HepG2 (cell line): ENCODE results near the gene SYNE1. TPM values are rescaled to one million over a fixed set of nuclear protein-coding genes. Genes with fewer than 3 reads are reported as not detected.

Experiments
- DNMT3B ChIP-seq: conservative IDR thresholded peaks from 2 replicates; pipeline ENCODE4 v1.6.1; 2016; ENCODE audit warnings: missing biosample characterization, control low read depth
- FOXP4 ChIP-seq: sonication (generic); formaldehyde crosslinking; IDR thresholded peaks from 2 replicates; pipeline ENCODE4 v1.4.0; 2020; ENCODE audit warnings: missing genetic modification reagents
- HNF4A ChIP-seq: sonication (generic); formaldehyde crosslinking; IDR thresholded peaks from 2 replicates; pipeline ENCODE4 v1.4.0; 2020; ENCODE audit warnings: missing genetic modification reagents
- RAD51 ChIP-seq: fragments of 450-650 bp; IDR thresholded peaks from 2 replicates; pipeline ENCODE4 v1.6.1; 2016; ENCODE audit warnings: borderline replicate concordance
- REXO4 ChIP-seq: sonication (generic); formaldehyde crosslinking; IDR thresholded peaks from 2 replicates; pipeline ENCODE4 v1.8.0; 2022; ENCODE audit warnings: missing genetic modification reagents, mild to moderate bottlenecking, borderline replicate concordance
- SALL1 ChIP-seq: sonication (generic); formaldehyde crosslinking; IDR thresholded peaks from 2 replicates; pipeline ENCODE4 v1.8.0; 2022; ENCODE audit warnings: mild to moderate bottlenecking, missing genetic modification reagents
- SCMH1 ChIP-seq: sonication (generic); formaldehyde crosslinking; IDR thresholded peaks from 2 replicates; pipeline ENCODE4 v1.9.0; 2021; ENCODE audit warnings: missing genetic modification reagents, mild to moderate bottlenecking, borderline replicate concordance
- XRCC5 ChIP-seq: fragments of 200-400 bp; formaldehyde crosslinking; optimal IDR thresholded peaks from 2 replicates; pipeline ENCODE3; 2017; ENCODE audit warnings: mild to moderate bottlenecking, low read length
- ZBTB38 ChIP-seq: sonication (generic); formaldehyde crosslinking; IDR thresholded peaks from 2 replicates; pipeline ENCODE4 v1.5.1; 2020; ENCODE audit warnings: mild to moderate bottlenecking, missing genetic modification reagents
- ZFYVE20 ChIP-seq: sonication (generic); formaldehyde crosslinking; IDR thresholded peaks from 2 replicates; pipeline ENCODE4 v1.8.0; 2023; ENCODE audit warnings: low read depth, mild to moderate bottlenecking, moderate library complexity, missing genetic modification reagents, borderline replicate concordance
- ZMAT5 ChIP-seq: sonication (generic); formaldehyde crosslinking; IDR thresholded peaks from 2 replicates; pipeline ENCODE4 v1.5.0; 2020; ENCODE audit warnings: mild to moderate bottlenecking, low read depth, missing genetic modification reagents, borderline replicate concordance
- ZNF253 ChIP-seq: sonication (generic); formaldehyde crosslinking; IDR thresholded peaks from 2 replicates; pipeline ENCODE4 v1.8.0; 2022; ENCODE audit warnings: mild to moderate bottlenecking, missing genetic modification reagents, borderline replicate concordance
- ZNF383 ChIP-seq: sonication (generic); formaldehyde crosslinking; IDR thresholded peaks from 2 replicates; pipeline ENCODE4 v1.4.0; 2020; ENCODE audit warnings: missing genetic modification reagents, mild to moderate bottlenecking, borderline replicate concordance
- ZNF407 ChIP-seq: sonication (generic); formaldehyde crosslinking; IDR thresholded peaks from one replicate; pipeline ENCODE4 v1.5.1; 2020; ENCODE audit warnings: mild to moderate bottlenecking, missing genetic modification reagents; ENCODE audit errors: not compliant biosample characterization
- ZNF430 ChIP-seq: sonication (generic); formaldehyde crosslinking; IDR thresholded peaks from 2 replicates; pipeline ENCODE4 v1.9.0; 2021; ENCODE audit warnings: mild to moderate bottlenecking, missing genetic modification reagents
- ZNF549 ChIP-seq: sonication (generic); formaldehyde crosslinking; IDR thresholded peaks from 2 replicates; pipeline ENCODE4 v1.5.0; 2020; ENCODE audit warnings: missing genetic modification reagents
- ZNF558 ChIP-seq: sonication (generic); formaldehyde crosslinking; IDR thresholded peaks from 2 replicates; pipeline ENCODE4 v1.9.0; 2022; ENCODE audit warnings: mild to moderate bottlenecking, missing genetic modification reagents, borderline replicate concordance
- ZNF570 ChIP-seq: sonication (generic); formaldehyde crosslinking; IDR thresholded peaks from 2 replicates; pipeline ENCODE4 v1.4.0; 2020; ENCODE audit warnings: mild to moderate bottlenecking, missing genetic modification reagents, borderline replicate concordance
- ZNF605 ChIP-seq: sonication (generic); formaldehyde crosslinking; IDR thresholded peaks from 2 replicates; pipeline ENCODE4 v1.8.0; 2022; ENCODE audit warnings: mild to moderate bottlenecking, missing genetic modification reagents
- polyA plus RNA-seq, 8 experiments: library from polyadenylated mRNA; depleted of rRNA in 3 of 8; stranded (reverse) in 7 of 8; unstranded in 1 of 8; fragments of >200 nt; fragmentation: Illumina TruSeq in 4 of 8; extraction: Trizol in 4 of 8; gene quantifications; 2 replicates each; pipeline versions ENCODE4 v1.2.1 to v1.2.3, GENCODE V29; 2011 to 2016; ENCODE audit warnings: low read depth in 4 of 8, missing spikeins in 1 of 8, mixed read lengths in 1 of 8; ENCODE audit not compliant: insufficient read depth in 1 of 8
- total RNA-seq, 5 experiments: library from RNA; depleted of rRNA; stranded (reverse); fragments of >200 nt; fragmentation: Illumina TruSeq; extraction: Trizol; gene quantifications; 2 replicates each; pipeline ENCODE4 v1.2.3, GENCODE V29; 2016; ENCODE audit warnings: low read depth in 1 of 5

Gene SYNE1
- total and polyA plus RNA-seq, 2 of the 13 experiments (the other 11 are each of a cell fraction or from before 2014, with no cell fraction given), result 5.5 to 15.9 TPM

GRCh38 chr6:152338335-152339125 lies 298.6 kb downstream of the SYNE1 start (continued):
- TF ChIP-seq XRCC5, result peak; percentile 62
- 0 out of 2 replicates have a peak, but pooled peaks have one; percentile 31 for TF ChIP-seq SALL1 (CRISPR knock-in tag)
- TF ChIP-seq RAD51, result no peak
- no peak for TF ChIP-seq ZNF407
- TF ChIP-seq REXO4 (CRISPR knock-in tag), result no peak
- TF ChIP-seq SCMH1 (CRISPR knock-in tag), result no peak
- no peak for TF ChIP-seq ZNF430 (CRISPR knock-in tag)
- peak; percentile 20; the same call in 1 of the 2 replicates for TF ChIP-seq FOXP4 (CRISPR knock-in tag)
- no peak for TF ChIP-seq ZFYVE20 (CRISPR knock-in tag)
- no peak for TF ChIP-seq ZNF570
- TF ChIP-seq ZNF549 (CRISPR knock-in tag), result no peak
- no peak for TF ChIP-seq ZNF605 (CRISPR knock-in tag)
- no peak for TF ChIP-seq ZNF558 (CRISPR knock-in tag)
- no peak for TF ChIP-seq DNMT3B (CRISPR knock-in tag)
- TF ChIP-seq ZBTB38 (CRISPR knock-in tag), result no peak
- TF ChIP-seq HNF4A, result no peak
- TF ChIP-seq ZNF383 (CRISPR knock-in tag), result no peak
- TF ChIP-seq ZNF253 (CRISPR knock-in tag), result no peak
- TF ChIP-seq ZMAT5 (CRISPR knock-in tag), result no peak
